Muscle layer of colon (tissue), 2 donors: ENCODE measurements around the gene AKAP13.

Experiments used
- H3K27ac ChIP-seq: one replicate; pipeline ENCODE4 v1.7.0; 2013; ENCODE audit warnings: low read depth, mild to moderate bottlenecking, low read length, moderate library complexity
- H3K27me3 ChIP-seq, 2 donors: one replicate each; pipeline ENCODE4 v1.7.0; 2013; ENCODE audit warnings: low read length in 2 of 2, mild to moderate bottlenecking in 2 of 2; ENCODE audit not compliant: insufficient read depth in 2 of 2, control insufficient read depth in 1 of 2
- H3K36me3 ChIP-seq: one replicate; pipeline ENCODE4 v1.7.0; 2013; ENCODE audit warnings: mild to moderate bottlenecking, low read length; ENCODE audit not compliant: insufficient read depth
- H3K4me1 ChIP-seq: one replicate; pipeline ENCODE4 v1.7.0; 2013; ENCODE audit warnings: mild to moderate bottlenecking, low read length; ENCODE audit not compliant: insufficient read depth
- H3K4me3 ChIP-seq, 2 donors: one replicate each; pipeline ENCODE4 v1.7.0; 2013; ENCODE audit warnings: low read length in 2 of 2, low read depth in 1 of 2, mild to moderate bottlenecking in 1 of 2, moderate library complexity in 1 of 2
- H3K9ac ChIP-seq: one replicate; pipeline ENCODE4 v1.7.0; 2013; ENCODE audit warnings: low read length
- H3K9me3 ChIP-seq: one replicate; pipeline ENCODE4 v1.7.0; 2013; ENCODE audit warnings: mild to moderate bottlenecking, low read length
- donor health status: abdominal sarcoma.
- donor health status: Adenocarcinoma of cecum.

The AKAP13 gene

GRCh38 chr15:85618956-85619491 is 238.6 kb downstream of the AKAP13 start:
- H3K9ac ChIP-seq: peak overlapping the region; percentile 52
- no peaks in the 10 kb centered on the region for H3K27me3 ChIP-seq
- H3K4me3 ChIP-seq: peak overlapping the region; percentile 41 to 55
- H3K9me3 ChIP-seq: no peaks in the 10 kb centered on the region
- peaks cover 68% of the 10 kb centered on the region for H3K4me1 ChIP-seq
- H3K27ac ChIP-seq: peak overlapping the region; percentile 79
- no peaks in the 10 kb centered on the region for H3K36me3 ChIP-seq

GRCh38 chr15:85619992-85620689 is 239.7 kb downstream of the AKAP13 start:
- Histone ChIP-seq H3K9me3 (no peaks in the 10 kb centered on the region), H3K36me3 (no peaks in the 10 kb centered on the region), H3K4me3 (peak overlapping the region; percentile 41 to 55), H3K27me3 (no peaks in the 10 kb centered on the region), H3K27ac (peak overlapping the region; percentile 79), H3K4me1 (peaks cover 68% of the 10 kb centered on the region), H3K9ac (peak overlapping the region; percentile 52)

GRCh38 chr15:85620690-85621049 is 240.3 kb downstream of the AKAP13 start:
- Histone ChIP-seq H3K9me3 (no peaks in the 10 kb centered on the region), H3K4me1 (peaks cover 68% of the 10 kb centered on the region), H3K4me3 (peak overlapping the region; percentile 41 to 55), H3K27me3 (no peaks in the 10 kb centered on the region), H3K27ac (peak overlapping the region; percentile 79), H3K9ac (peak overlapping the region; percentile 52), H3K36me3 (no peaks in the 10 kb centered on the region)

GRCh38 chr15:85621094-85621493 is 240.7 kb downstream of the AKAP13 start:
- Histone ChIP-seq H3K27me3 (no peaks in the 10 kb centered on the region), H3K27ac (peak overlapping the region; percentile 79), H3K4me3 (peak overlapping the region in 1 of 2 donors; percentile 55), H3K36me3 (peaks cover under 1% of the 10 kb centered on the region), H3K9me3 (no peaks in the 10 kb centered on the region), H3K9ac (peak overlapping the region; percentile 52), H3K4me1 (peaks cover 68% of the 10 kb centered on the region)

- H3K9me3 ChIP-seq: no peaks in the 10 kb centered on the region
- H3K4me3 ChIP-seq: peak overlapping the region in 1 of 2 donors; percentile 55
- no peaks in the 10 kb centered on the region for H3K27me3 ChIP-seq
- H3K36me3 ChIP-seq: peaks cover 8% of the 10 kb centered on the region
- no peak overlapping the region for H3K9ac ChIP-seq
- peaks cover 63% of the 10 kb centered on the region for H3K4me1 ChIP-seq
- H3K27ac ChIP-seq: peak overlapping the region; percentile 43
Observed at GRCh38 chr15:85622221-85622831, 241.9 kb downstream of the AKAP13 start.

GRCh38 chr15:85623315-85624049 is 243.1 kb downstream of the AKAP13 start:
- Histone ChIP-seq H3K4me1 (peaks cover 51% of the 10 kb centered on the region), H3K36me3 (peaks cover 8% of the 10 kb centered on the region), H3K9ac (no peak overlapping the region), H3K27me3 (no peaks in the 10 kb centered on the region), H3K4me3 (peak overlapping the region in 1 of 2 donors; percentile 34), H3K9me3 (no peaks in the 10 kb centered on the region), H3K27ac (peak overlapping the region; percentile 48)

GRCh38 chr15:85624291-85624801 is 243.9 kb downstream of the AKAP13 start:
- H3K9ac ChIP-seq: no peak overlapping the region
- no peaks in the 10 kb centered on the region for H3K9me3 ChIP-seq
- H3K36me3 ChIP-seq: peaks cover 8% of the 10 kb centered on the region
- peak overlapping the region; percentile 48 for H3K27ac ChIP-seq
- H3K27me3 ChIP-seq: no peaks in the 10 kb centered on the region
- peaks cover 50% of the 10 kb centered on the region for H3K4me1 ChIP-seq
- no peak overlapping the region for H3K4me3 ChIP-seq

- peaks cover 55% of the 10 kb centered on the region for H3K4me1 ChIP-seq
- peak overlapping the region; percentile 41 for H3K27ac ChIP-seq
- H3K9ac ChIP-seq: no peak overlapping the region
- no peak overlapping the region for H3K4me3 ChIP-seq
- peaks cover 8% of the 10 kb centered on the region for H3K36me3 ChIP-seq
- no peaks in the 10 kb centered on the region for H3K9me3 ChIP-seq
- H3K27me3 ChIP-seq: no peaks in the 10 kb centered on the region
Observed at GRCh38 chr15:85625166-85625830, 244.9 kb downstream of the AKAP13 start.

GRCh38 chr15:85625856-85626255 is 245.5 kb downstream of the AKAP13 start:
- no peaks in the 10 kb centered on the region for H3K27me3 ChIP-seq
- peaks cover 54% of the 10 kb centered on the region for H3K4me1 ChIP-seq
- peak overlapping the region; percentile 41 for H3K27ac ChIP-seq
- no peak overlapping the region for H3K9ac ChIP-seq
- peaks cover 8% of the 10 kb centered on the region for H3K36me3 ChIP-seq
- no peaks in the 10 kb centered on the region for H3K9me3 ChIP-seq
- no peak overlapping the region for H3K4me3 ChIP-seq

GRCh38 chr15:85627213-85627935 is 247.0 kb downstream of the AKAP13 start:
- Histone ChIP-seq H3K4me3 (no peak overlapping the region), H3K36me3 (peaks cover 8% of the 10 kb centered on the region), H3K9ac (no peak overlapping the region), H3K9me3 (no peaks in the 10 kb centered on the region), H3K4me1 (peaks cover 58% of the 10 kb centered on the region), H3K27ac (no peak overlapping the region), H3K27me3 (no peaks in the 10 kb centered on the region)
